HepG2 (cell line): ENCODE results near the gene MAML1. TPM values are rescaled to one million over a fixed set of nuclear protein-coding genes. Genes with fewer than 3 reads are reported as not detected.
A peak's percentile ranks its signal among the peaks of the same experiment; 100 is the strongest.

Experiments
- AGO2 ChIP-seq: fragments of 200-400 bp; formaldehyde crosslinking; optimal IDR thresholded peaks from 2 replicates; pipeline ENCODE3; 2017; ENCODE audit warnings: mild to moderate bottlenecking, low read depth, low read length, moderate library complexity
- CENPX ChIP-seq: sonication (generic); formaldehyde crosslinking; IDR thresholded peaks from 2 replicates; pipeline ENCODE4 v1.9.0; 2021; ENCODE audit warnings: mild to moderate bottlenecking, missing genetic modification reagents, moderate library complexity
- ERF ChIP-seq: IDR thresholded peaks from 2 replicates; pipeline ENCODE4 v1.6.1; 2018; ENCODE audit warnings: missing biosample characterization, missing genetic modification reagents
- HOXA7 ChIP-seq: sonication (generic); formaldehyde crosslinking; IDR thresholded peaks from 2 replicates; pipeline ENCODE4 v1.8.1; 2022; ENCODE audit warnings: mild to moderate bottlenecking, missing genetic modification reagents, moderate library complexity
- KDM5A ChIP-seq: fragments of 200-600 bp; sonication (generic); IDR thresholded peaks from 2 replicates; pipeline ENCODE4 v1.7.0; 2018; ENCODE audit warnings: antibody characterized with exemption, mild to moderate bottlenecking, low read length, borderline replicate concordance
- KDM6A ChIP-seq: IDR thresholded peaks from 2 replicates; pipeline ENCODE4 v1.6.1; 2016; ENCODE audit warnings: low read depth
- MEIS1 ChIP-seq: sonication (generic); formaldehyde crosslinking; IDR thresholded peaks from 2 replicates; pipeline ENCODE4 v1.9.0; 2021; ENCODE audit warnings: mild to moderate bottlenecking, missing genetic modification reagents, moderate library complexity, borderline replicate concordance
- MIXL1 ChIP-seq: IDR thresholded peaks from 2 replicates; pipeline ENCODE4 v1.6.1; 2016
- SP140L ChIP-seq: sonication (generic); formaldehyde crosslinking; IDR thresholded peaks from 2 replicates; pipeline ENCODE4 v1.4.0; 2020; ENCODE audit warnings: missing genetic modification reagents, borderline replicate concordance
- ZNF337 ChIP-seq: sonication (generic); formaldehyde crosslinking; IDR thresholded peaks from 2 replicates; pipeline ENCODE4 v1.5.1; 2020; ENCODE audit warnings: missing genetic modification reagents, low read depth, mild to moderate bottlenecking, borderline replicate concordance
- ZNF616 ChIP-seq: sonication (generic); formaldehyde crosslinking; IDR thresholded peaks from 2 replicates; pipeline ENCODE4 v1.5.0; 2020; ENCODE audit warnings: low read depth, mild to moderate bottlenecking, missing genetic modification reagents
- ZSCAN29 ChIP-seq: sonication (generic); formaldehyde crosslinking; conservative IDR thresholded peaks from 2 replicates; pipeline ENCODE4 v1.4.0; 2020; ENCODE audit warnings: mild to moderate bottlenecking, missing genetic modification reagents
- polyA plus RNA-seq, 8 experiments: library from polyadenylated mRNA; depleted of rRNA in 3 of 8; stranded (reverse) in 7 of 8; unstranded in 1 of 8; fragments of >200 nt; fragmentation: Illumina TruSeq in 4 of 8; extraction: Trizol in 4 of 8; gene quantifications; 2 replicates each; pipeline versions ENCODE4 v1.2.1 to v1.2.3, GENCODE V29; 2011 to 2016; ENCODE audit warnings: low read depth in 4 of 8, missing spikeins in 1 of 8, mixed read lengths in 1 of 8; ENCODE audit not compliant: insufficient read depth in 1 of 8
- total RNA-seq, 5 experiments: library from RNA; depleted of rRNA; stranded (reverse); fragments of >200 nt; fragmentation: Illumina TruSeq; extraction: Trizol; gene quantifications; 2 replicates each; pipeline ENCODE4 v1.2.3, GENCODE V29; 2016; ENCODE audit warnings: low read depth in 1 of 5
- TF ChIP-seq, protein P1 (sequence below): IDR thresholded peaks from 2 replicates; pipeline ENCODE4 v1.6.1; 2012; ENCODE audit warnings: inconsistent platforms
- TF ChIP-seq, protein P2 (sequence below): sonication (generic); formaldehyde crosslinking; IDR thresholded peaks from 2 replicates; pipeline ENCODE4 v1.8.0; 2022; ENCODE audit warnings: missing genetic modification reagents, mild to moderate bottlenecking, borderline replicate concordance
- TF ChIP-seq, protein P3 (sequence below): sonication (generic); formaldehyde crosslinking; IDR thresholded peaks from 2 replicates; pipeline ENCODE4 v1.5.1; 2020; ENCODE audit warnings: missing genetic modification reagents, mild to moderate bottlenecking, borderline replicate concordance
- TF ChIP-seq, protein P4 (sequence below): sonication (generic); formaldehyde crosslinking; IDR thresholded peaks from 2 replicates; pipeline ENCODE4 v1.4.0; 2020; ENCODE audit warnings: missing genetic modification reagents
- TF ChIP-seq, protein P5 (sequence below): sonication (generic); formaldehyde crosslinking; IDR thresholded peaks from 2 replicates; pipeline ENCODE4 v1.4.0; 2020; ENCODE audit warnings: missing genetic modification reagents
- TF ChIP-seq, protein P6 (sequence below): sonication (generic); formaldehyde crosslinking; IDR thresholded peaks from 2 replicates; pipeline ENCODE4; 2020; ENCODE audit warnings: missing genetic modification reagents, mild to moderate bottlenecking, borderline replicate concordance

The MAML1 gene
- total and polyA plus RNA-seq, 2 of the 13 experiments (the other 11 are each of a cell fraction or from before 2014, with no cell fraction given): 10.0 to 10.8 TPM

DNA sequence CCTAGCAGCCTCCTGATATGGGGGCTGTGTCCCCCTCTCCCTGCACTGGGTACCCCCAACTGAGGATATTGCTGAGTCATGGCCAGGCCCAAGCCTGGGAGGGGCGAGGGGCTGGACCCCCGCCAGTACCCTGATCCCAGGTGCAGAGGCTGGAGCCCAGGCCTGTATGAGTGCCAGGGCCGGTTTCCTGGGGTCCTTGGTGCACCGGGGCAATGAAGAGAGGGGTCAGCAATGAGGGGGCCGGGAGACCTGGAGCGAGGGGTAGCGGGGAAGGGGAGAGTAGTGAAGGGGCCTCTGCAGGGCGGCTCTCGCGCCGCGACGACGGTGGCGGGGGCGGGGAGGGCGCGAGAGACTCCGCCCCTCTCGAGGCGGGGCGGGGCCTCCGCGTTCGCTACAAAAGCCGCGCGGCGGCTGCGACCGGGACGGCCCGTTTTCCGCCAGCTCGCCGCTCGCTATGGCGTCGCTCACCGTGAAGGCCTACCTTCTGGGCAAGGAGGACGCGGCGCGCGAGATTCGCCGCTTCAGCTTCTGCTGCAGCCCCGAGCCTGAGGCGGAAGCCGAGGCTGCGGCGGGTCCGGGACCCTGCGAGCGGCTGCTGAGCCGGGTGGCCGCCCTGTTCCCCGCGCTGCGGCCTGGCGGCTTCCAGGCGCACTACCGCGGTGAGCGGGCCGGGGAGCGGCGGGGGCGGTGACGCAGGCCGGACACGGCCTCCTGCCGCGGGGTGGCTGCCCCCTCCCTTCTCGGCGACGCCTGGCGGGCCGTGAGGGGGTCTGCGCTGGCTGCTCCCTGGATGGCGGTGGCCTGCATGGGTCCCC is 88.1 kb downstream of the MAML1 start, which contains the start of gene SQSTM1 (continued):
- TF ChIP-seq SP140L (CRISPR knock-in tag) (no peak), AGO2 (no peak), ZSCAN29 (CRISPR knock-in tag) (no peak), CENPX (no peak), ZNF616 (CRISPR knock-in tag) (no peak), ERF (peak; percentile 96), MIXL1 (CRISPR knock-in tag) (0 out of 2 replicates have a peak, but pooled peaks have one; percentile 47), MEIS1 (no peak; the same call in 1 of the 2 replicates), HOXA7 (CRISPR knock-in tag) (no peak), KDM6A (no peak), KDM5A (no peak), ZNF337 (no peak)
- TF ChIP-seq, protein P1, sequence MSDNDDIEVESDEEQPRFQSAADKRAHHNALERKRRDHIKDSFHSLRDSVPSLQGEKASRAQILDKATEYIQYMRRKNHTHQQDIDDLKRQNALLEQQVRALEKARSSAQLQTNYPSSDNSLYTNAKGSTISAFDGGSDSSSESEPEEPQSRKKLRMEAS: no peak
- TF ChIP-seq, protein P2, sequence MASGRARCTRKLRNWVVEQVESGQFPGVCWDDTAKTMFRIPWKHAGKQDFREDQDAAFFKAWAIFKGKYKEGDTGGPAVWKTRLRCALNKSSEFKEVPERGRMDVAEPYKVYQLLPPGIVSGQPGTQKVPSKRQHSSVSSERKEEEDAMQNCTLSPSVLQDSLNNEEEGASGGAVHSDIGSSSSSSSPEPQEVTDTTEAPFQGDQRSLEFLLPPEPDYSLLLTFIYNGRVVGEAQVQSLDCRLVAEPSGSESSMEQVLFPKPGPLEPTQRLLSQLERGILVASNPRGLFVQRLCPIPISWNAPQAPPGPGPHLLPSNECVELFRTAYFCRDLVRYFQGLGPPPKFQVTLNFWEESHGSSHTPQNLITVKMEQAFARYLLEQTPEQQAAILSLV (CRISPR knock-in tag): no peak
- TF ChIP-seq, protein P3, sequence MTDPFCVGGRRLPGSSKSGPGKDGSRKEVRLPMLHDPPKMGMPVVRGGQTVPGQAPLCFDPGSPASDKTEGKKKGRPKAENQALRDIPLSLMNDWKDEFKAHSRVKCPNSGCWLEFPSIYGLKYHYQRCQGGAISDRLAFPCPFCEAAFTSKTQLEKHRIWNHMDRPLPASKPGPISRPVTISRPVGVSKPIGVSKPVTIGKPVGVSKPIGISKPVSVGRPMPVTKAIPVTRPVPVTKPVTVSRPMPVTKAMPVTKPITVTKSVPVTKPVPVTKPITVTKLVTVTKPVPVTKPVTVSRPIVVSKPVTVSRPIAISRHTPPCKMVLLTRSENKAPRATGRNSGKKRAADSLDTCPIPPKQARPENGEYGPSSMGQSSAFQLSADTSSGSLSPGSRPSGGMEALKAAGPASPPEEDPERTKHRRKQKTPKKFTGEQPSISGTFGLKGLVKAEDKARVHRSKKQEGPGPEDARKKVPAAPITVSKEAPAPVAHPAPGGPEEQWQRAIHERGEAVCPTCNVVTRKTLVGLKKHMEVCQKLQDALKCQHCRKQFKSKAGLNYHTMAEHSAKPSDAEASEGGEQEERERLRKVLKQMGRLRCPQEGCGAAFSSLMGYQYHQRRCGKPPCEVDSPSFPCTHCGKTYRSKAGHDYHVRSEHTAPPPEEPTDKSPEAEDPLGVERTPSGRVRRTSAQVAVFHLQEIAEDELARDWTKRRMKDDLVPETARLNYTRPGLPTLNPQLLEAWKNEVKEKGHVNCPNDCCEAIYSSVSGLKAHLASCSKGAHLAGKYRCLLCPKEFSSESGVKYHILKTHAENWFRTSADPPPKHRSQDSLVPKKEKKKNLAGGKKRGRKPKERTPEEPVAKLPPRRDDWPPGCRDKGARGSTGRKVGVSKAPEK (CRISPR knock-in tag): no peak
- TF ChIP-seq, protein P4, sequence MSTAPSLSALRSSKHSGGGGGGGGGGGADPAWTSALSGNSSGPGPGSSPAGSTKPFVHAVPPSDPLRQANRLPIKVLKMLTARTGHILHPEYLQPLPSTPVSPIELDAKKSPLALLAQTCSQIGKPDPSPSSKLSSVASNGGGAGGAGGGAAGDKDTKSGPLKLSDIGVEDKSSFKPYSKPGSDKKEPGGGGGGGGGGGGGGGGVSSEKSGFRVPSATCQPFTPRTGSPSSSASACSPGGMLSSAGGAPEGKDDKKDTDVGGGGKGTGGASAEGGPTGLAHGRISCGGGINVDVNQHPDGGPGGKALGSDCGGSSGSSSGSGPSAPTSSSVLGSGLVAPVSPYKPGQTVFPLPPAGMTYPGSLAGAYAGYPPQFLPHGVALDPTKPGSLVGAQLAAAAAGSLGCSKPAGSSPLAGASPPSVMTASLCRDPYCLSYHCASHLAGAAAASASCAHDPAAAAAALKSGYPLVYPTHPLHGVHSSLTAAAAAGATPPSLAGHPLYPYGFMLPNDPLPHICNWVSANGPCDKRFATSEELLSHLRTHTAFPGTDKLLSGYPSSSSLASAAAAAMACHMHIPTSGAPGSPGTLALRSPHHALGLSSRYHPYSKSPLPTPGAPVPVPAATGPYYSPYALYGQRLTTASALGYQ (CRISPR knock-in tag): no peak
- TF ChIP-seq, protein P5, sequence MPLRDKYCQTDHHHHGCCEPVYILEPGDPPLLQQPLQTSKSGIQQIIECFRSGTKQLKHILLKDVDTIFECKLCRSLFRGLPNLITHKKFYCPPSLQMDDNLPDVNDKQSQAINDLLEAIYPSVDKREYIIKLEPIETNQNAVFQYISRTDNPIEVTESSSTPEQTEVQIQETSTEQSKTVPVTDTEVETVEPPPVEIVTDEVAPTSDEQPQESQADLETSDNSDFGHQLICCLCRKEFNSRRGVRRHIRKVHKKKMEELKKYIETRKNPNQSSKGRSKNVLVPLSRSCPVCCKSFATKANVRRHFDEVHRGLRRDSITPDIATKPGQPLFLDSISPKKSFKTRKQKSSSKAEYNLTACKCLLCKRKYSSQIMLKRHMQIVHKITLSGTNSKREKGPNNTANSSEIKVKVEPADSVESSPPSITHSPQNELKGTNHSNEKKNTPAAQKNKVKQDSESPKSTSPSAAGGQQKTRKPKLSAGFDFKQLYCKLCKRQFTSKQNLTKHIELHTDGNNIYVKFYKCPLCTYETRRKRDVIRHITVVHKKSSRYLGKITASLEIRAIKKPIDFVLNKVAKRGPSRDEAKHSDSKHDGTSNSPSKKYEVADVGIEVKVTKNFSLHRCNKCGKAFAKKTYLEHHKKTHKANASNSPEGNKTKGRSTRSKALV (CRISPR knock-in tag): no peak
- TF ChIP-seq, protein P6, sequence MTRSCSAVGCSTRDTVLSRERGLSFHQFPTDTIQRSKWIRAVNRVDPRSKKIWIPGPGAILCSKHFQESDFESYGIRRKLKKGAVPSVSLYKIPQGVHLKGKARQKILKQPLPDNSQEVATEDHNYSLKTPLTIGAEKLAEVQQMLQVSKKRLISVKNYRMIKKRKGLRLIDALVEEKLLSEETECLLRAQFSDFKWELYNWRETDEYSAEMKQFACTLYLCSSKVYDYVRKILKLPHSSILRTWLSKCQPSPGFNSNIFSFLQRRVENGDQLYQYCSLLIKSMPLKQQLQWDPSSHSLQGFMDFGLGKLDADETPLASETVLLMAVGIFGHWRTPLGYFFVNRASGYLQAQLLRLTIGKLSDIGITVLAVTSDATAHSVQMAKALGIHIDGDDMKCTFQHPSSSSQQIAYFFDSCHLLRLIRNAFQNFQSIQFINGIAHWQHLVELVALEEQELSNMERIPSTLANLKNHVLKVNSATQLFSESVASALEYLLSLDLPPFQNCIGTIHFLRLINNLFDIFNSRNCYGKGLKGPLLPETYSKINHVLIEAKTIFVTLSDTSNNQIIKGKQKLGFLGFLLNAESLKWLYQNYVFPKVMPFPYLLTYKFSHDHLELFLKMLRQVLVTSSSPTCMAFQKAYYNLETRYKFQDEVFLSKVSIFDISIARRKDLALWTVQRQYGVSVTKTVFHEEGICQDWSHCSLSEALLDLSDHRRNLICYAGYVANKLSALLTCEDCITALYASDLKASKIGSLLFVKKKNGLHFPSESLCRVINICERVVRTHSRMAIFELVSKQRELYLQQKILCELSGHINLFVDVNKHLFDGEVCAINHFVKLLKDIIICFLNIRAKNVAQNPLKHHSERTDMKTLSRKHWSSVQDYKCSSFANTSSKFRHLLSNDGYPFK: no peak
